ENCODE results near the gene SPTBN1. TPM values are rescaled to one million over a fixed set of nuclear protein-coding genes. Genes with fewer than 3 reads are reported as not detected.

SPTBN1 gene
- total RNA-seq, 1 donor from 2014 or later, result 601 TPM

- DNase-seq (no peak), ATAC-seq (no peak)
- H3K4me3 ChIP-seq, result no peak overlapping the region
- intact Hi-C loops (cut with DNase I), result no loop called here
- peaks cover 96% of the 10 kb centered on the region for H3K36me3 ChIP-seq
- TF ChIP-seq, protein P1, sequence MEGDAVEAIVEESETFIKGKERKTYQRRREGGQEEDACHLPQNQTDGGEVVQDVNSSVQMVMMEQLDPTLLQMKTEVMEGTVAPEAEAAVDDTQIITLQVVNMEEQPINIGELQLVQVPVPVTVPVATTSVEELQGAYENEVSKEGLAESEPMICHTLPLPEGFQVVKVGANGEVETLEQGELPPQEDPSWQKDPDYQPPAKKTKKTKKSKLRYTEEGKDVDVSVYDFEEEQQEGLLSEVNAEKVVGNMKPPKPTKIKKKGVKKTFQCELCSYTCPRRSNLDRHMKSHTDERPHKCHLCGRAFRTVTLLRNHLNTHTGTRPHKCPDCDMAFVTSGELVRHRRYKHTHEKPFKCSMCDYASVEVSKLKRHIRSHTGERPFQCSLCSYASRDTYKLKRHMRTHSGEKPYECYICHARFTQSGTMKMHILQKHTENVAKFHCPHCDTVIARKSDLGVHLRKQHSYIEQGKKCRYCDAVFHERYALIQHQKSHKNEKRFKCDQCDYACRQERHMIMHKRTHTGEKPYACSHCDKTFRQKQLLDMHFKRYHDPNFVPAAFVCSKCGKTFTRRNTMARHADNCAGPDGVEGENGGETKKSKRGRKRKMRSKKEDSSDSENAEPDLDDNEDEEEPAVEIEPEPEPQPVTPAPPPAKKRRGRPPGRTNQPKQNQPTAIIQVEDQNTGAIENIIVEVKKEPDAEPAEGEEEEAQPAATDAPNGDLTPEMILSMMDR (IDR thresholded peaks at IDR 0.05), result no peak
- peaks cover 42% of the 10 kb centered on the region for H3K4me1 ChIP-seq
- H3K27ac ChIP-seq, result peak overlapping the region; percentile 75
- no peaks in the 10 kb centered on the region for H3K27me3 ChIP-seq (ENCODE audit: low read depth)
- H3K9me3 ChIP-seq, result no peaks in the 10 kb centered on the region
Observed at GRCh38 chr2:54664238-54664786, 208.2 kb downstream of the SPTBN1 start.

GRCh38 chr2:54665436-54665856, 209.3 kb downstream of the SPTBN1 start:
- H3K9me3 ChIP-seq, result no peaks in the 10 kb centered on the region
- DNase-seq, result no peak

DNA sequence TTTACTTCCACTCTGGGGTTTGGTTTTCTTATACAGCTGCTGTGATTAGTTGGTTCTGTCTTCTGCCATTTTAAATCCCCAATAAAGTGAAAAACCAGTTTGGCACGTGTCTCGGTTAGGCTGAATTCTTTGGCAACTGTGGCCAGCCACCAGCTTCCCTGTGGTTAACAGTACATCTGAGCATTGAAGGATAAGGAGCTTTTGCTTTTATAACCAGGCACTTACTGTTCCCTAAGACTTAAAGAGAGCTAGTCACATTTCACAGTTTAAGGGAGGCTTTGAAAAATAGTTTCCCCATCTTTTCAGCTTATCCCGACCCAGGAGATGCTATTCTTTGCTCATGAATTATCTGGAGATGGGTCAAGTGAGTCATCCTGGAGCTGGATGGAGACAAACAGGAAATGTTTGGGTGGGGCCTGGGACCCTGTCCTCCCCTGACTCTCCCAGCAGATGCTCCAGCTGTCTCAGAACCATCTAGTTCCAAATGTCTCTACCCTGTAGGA, 210.1 kb downstream of the SPTBN1 start:
- TF ChIP-seq, protein P1 (IDR thresholded peaks at IDR 0.05), result no peak
- DNase-seq (no peak), ATAC-seq (peak; percentile 25 to 44)
- H3K36me3 ChIP-seq, result peaks cover 90% of the 10 kb centered on the region
- no peak overlapping the region for H3K4me3 ChIP-seq
- peaks cover 56% of the 10 kb centered on the region for H3K4me1 ChIP-seq
- no peaks in the 10 kb centered on the region for H3K9me3 ChIP-seq
- H3K27me3 ChIP-seq (ENCODE audit: low read depth), result no peaks in the 10 kb centered on the region
- intact Hi-C loops (cut with DNase I), result no loop called here
- H3K27ac ChIP-seq, result peak overlapping the region; percentile 75

More at GRCh38 chr2:54665436-54665856, 209.3 kb downstream of the SPTBN1 start:
- Histone ChIP-seq H3K4me3 (no peak overlapping the region), H3K4me1 (peaks cover 54% of the 10 kb centered on the region), H3K27me3 (ENCODE audit: low read depth) (no peaks in the 10 kb centered on the region), H3K36me3 (peaks cover 93% of the 10 kb centered on the region), H3K27ac (peak overlapping the region; percentile 75)
- intact Hi-C loops (cut with DNase I), result no loop called here
- ATAC-seq, result peak; percentile 74 to 76
- TF ChIP-seq, protein P1 (IDR thresholded peaks at IDR 0.05), result peak; percentile 71

DNA sequence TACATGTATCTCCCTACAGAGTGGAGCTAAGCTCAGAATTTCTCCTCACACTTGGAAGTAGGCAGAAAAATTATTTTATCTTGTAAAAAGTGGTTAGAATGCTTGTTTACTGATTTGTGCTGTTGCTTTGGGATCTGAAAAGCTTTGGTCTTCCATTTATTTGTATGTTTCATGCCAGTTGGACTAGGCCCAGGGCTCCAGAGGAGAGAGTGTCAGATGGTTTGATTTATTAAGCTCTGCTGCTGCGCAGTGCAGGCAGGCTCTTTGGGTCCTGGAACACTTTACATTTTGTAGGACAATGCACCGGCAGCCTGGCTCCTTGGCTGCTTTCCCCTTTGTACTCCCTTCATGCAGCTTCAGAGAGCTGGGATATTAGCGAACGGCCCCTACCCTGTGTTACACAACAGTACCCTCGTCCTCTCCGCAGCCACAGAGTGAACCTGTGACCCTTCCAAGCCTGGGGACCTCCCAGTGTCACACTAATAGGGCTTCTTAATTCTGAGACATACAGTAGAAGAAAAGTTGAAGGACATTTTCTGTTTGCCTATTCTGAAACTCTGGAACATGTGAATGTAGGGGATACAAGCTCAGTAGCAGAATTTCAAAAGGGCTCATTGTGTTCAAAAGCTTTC, 210.6 kb downstream of the SPTBN1 start:
- ATAC-seq, result peak; percentile 47 to 57
- H3K4me3 ChIP-seq, result no peak overlapping the region
- no peak for DNase-seq
- TF ChIP-seq, protein P1 (IDR thresholded peaks at IDR 0.05), result no peak
- no peaks in the 10 kb centered on the region for H3K9me3 ChIP-seq
- H3K4me1 ChIP-seq, result peaks cover 58% of the 10 kb centered on the region
- peaks cover 85% of the 10 kb centered on the region for H3K36me3 ChIP-seq
- H3K27ac ChIP-seq, result peak overlapping the region; percentile 75
- H3K27me3 ChIP-seq (ENCODE audit: low read depth), result no peaks in the 10 kb centered on the region
- intact Hi-C loops (cut with DNase I), result no loop called here

- peak overlapping the region; percentile 75 for H3K27ac ChIP-seq
- H3K36me3 ChIP-seq, result peaks cover 80% of the 10 kb centered on the region
- peaks cover 63% of the 10 kb centered on the region for H3K4me1 ChIP-seq
- H3K9me3 ChIP-seq, result no peaks in the 10 kb centered on the region
- H3K4me3 ChIP-seq, result no peak overlapping the region
- H3K27me3 ChIP-seq (ENCODE audit: low read depth), result no peaks in the 10 kb centered on the region
- DNase-seq, result no peak
- TF ChIP-seq, protein P1 (IDR thresholded peaks at IDR 0.05), result no peak
- intact Hi-C loops (cut with DNase I), result no loop called here
- no peak for ATAC-seq
Observed at GRCh38 chr2:54667266-54667639, 211.1 kb downstream of the SPTBN1 start.
